Measurements from ENCODE around the gene CDH4. TPM values are rescaled to one million over a fixed set of nuclear protein-coding genes. Genes with fewer than 3 reads are reported as not detected.

The CDH4 gene
- total RNA-seq, 6 donors from 2014 or later, result 0.20 to 1.0 (median 0.40) TPM; not detected in 1

- no peaks in the 10 kb centered on the region for H3K9me3 ChIP-seq
- DNase-seq (no peak), ATAC-seq (ENCODE audit: low FRiP score in 2 of 2) (peak in 1 of 2 donors; percentile 14)
- peaks cover 0 to 10% (median 2%) of the 10 kb centered on the region in 4 donors for H3K4me1 ChIP-seq
- H3K4me3 ChIP-seq, result no peak overlapping the region
- no peaks in the 10 kb centered on the region for H3K36me3 ChIP-seq
- H3K27ac ChIP-seq, result no peak overlapping the region
- no peak for TF ChIP-seq POLR2AphosphoS5 (IDR thresholded peaks at IDR 0.05)
- TF ChIP-seq CTCF (IDR thresholded peaks at IDR 0.05), result no peak
- TF ChIP-seq EP300 (IDR thresholded peaks at IDR 0.05), result no peak
- no peak for TF ChIP-seq POLR2A (IDR thresholded peaks at IDR 0.05)
- 85 to 91% methylated on average over 8 to 23 of the region's 25 CpGs for WGBS, 2 donors
- H3K27me3 ChIP-seq, result peaks cover 0 to 18% (median 7%) of the 10 kb centered on the region in 4 donors
Measured at GRCh38 chr20:61966492-61967244, 714.6 kb downstream of the CDH4 start.

GRCh38 chr20:61967300-61967699 is 715.2 kb downstream of the CDH4 start:
- peaks cover 0 to 10% (median 2%) of the 10 kb centered on the region in 4 donors for H3K4me1 ChIP-seq
- ATAC-seq (ENCODE audit: low FRiP score in 2 of 2) (no peak), DNase-seq (no peak)
- peaks cover 0 to 18% (median 7%) of the 10 kb centered on the region in 4 donors for H3K27me3 ChIP-seq
- no peak overlapping the region for H3K4me3 ChIP-seq
- peaks cover 0 to 6% (median 2%) of the 10 kb centered on the region in 4 donors for H3K36me3 ChIP-seq
- no peak for TF ChIP-seq EP300 (IDR thresholded peaks at IDR 0.05)
- TF ChIP-seq POLR2AphosphoS5 (IDR thresholded peaks at IDR 0.05), result no peak
- no peak for TF ChIP-seq CTCF (IDR thresholded peaks at IDR 0.05)
- H3K27ac ChIP-seq, result no peak overlapping the region
- 52 to 71% methylated on average over 4 to 5 of the region's 7 CpGs for WGBS, 2 donors
- no peaks in the 10 kb centered on the region for H3K9me3 ChIP-seq

- peaks cover 0 to 18% (median 7%) of the 10 kb centered on the region in 4 donors for H3K27me3 ChIP-seq
- H3K9me3 ChIP-seq, result no peaks in the 10 kb centered on the region
- TF ChIP-seq CTCF (IDR thresholded peaks at IDR 0.05) (no peak), POLR2AphosphoS5 (IDR thresholded peaks at IDR 0.05) (no peak), POLR2A (IDR thresholded peaks at IDR 0.05) (no peak), EP300 (IDR thresholded peaks at IDR 0.05) (no peak)
- peaks cover 0 to 15% (median 10%) of the 10 kb centered on the region in 4 donors for H3K36me3 ChIP-seq
- DNase-seq (no peak), ATAC-seq (ENCODE audit: low FRiP score in 2 of 2) (no peak)
- no peak overlapping the region for H3K27ac ChIP-seq
- no peak overlapping the region for H3K4me3 ChIP-seq
- H3K4me1 ChIP-seq, result peaks cover 0 to 10% (median 2%) of the 10 kb centered on the region in 4 donors
- 79 to 83% methylated on average over 19 to 22 of the region's 22 CpGs for WGBS, 2 donors
Measured at GRCh38 chr20:61968036-61968810, 716.2 kb downstream of the CDH4 start.

GRCh38 chr20:61968932-61969331 is 716.9 kb downstream of the CDH4 start:
- H3K27me3 ChIP-seq, result peaks cover 0 to 18% (median 7%) of the 10 kb centered on the region in 4 donors
- WGBS, 2 donors, result 79 to 90% methylated on average over 7 to 11 of the region's 11 CpGs
- peaks cover 0 to 10% (median 2%) of the 10 kb centered on the region in 4 donors for H3K4me1 ChIP-seq
- no peak for ATAC-seq (ENCODE audit: low FRiP score in 2 of 2)
- no peak overlapping the region for H3K4me3 ChIP-seq
- peaks cover 3 to 23% (median 17%) of the 10 kb centered on the region in 4 donors for H3K36me3 ChIP-seq
- TF ChIP-seq POLR2AphosphoS5 (IDR thresholded peaks at IDR 0.05), result no peak
- TF ChIP-seq EP300 (IDR thresholded peaks at IDR 0.05), result no peak
- TF ChIP-seq CTCF (IDR thresholded peaks at IDR 0.05), result no peak
- no peak for TF ChIP-seq POLR2A (IDR thresholded peaks at IDR 0.05)
- no peak for DNase-seq
- H3K27ac ChIP-seq, result no peak overlapping the region
- H3K9me3 ChIP-seq, result no peaks in the 10 kb centered on the region

Data from upper lobe of left lung (tissue), 6 donors.